ENCODE data around the gene C3. TPM values are rescaled to one million over a fixed set of nuclear protein-coding genes. Genes with fewer than 3 reads are reported as not detected.
A peak's percentile ranks its signal among the peaks of the same experiment; 100 is the strongest.
"Not testable (repeated sequence)": the region's sequence is repeated elsewhere in the genome, so short reads cannot be mapped to it uniquely, and the experiment has no call there.

The C3 gene
- total RNA-seq, 1 experiment from 2014 or later: not detected

DNA sequence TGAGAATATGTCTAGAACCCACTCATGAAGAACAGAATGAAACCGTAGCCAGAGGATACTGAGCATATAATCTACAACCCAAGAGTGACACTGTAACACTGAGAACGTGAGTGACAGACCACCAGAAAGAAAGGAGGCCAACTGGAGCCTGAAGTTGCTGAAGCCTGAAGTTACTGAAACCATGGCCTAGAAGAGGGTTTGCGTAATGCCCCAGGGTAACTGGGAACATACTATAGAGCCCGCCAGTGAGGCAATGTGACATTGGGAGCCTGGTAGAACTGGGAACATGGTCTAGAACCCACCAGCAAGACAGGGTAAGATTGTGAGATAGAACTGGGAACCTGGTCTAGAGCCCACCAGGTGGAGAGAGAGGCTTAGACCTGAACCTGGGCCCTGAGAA, 35.0 kb downstream of the C3 start:
- in situ Hi-C loops (cut with HindIII; ENCODE audit: low pct_unique_long_range_greater_than_20kb, low sequenced_read_pairs): no loop called here
- no peak for DNase-seq (ENCODE audit: low read depth, low spot score)

DNA sequence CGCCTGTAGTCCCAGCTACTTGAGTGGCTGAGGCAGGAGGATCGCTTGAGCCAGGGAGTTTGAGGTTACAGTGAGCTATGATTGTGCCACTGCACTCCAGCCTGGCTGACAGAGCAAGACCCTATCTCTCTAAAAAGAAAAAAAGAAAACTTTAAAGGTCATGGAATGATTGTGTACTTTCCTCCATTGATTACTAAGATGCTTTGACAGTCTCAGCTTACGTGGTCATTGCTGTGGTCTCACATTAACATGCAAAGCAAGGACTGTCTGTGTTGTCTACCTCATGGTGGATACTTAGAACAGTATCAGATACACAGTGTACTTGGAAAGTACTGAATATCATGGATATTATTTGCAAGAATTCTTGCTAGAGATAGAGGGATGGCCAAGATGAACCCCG, 36.5 kb downstream of the C3 start:
- DNase-seq (ENCODE audit: low read depth, low spot score): no peak
- in situ Hi-C loops (cut with HindIII; ENCODE audit: low pct_unique_long_range_greater_than_20kb, low sequenced_read_pairs): no loop called here

DNA sequence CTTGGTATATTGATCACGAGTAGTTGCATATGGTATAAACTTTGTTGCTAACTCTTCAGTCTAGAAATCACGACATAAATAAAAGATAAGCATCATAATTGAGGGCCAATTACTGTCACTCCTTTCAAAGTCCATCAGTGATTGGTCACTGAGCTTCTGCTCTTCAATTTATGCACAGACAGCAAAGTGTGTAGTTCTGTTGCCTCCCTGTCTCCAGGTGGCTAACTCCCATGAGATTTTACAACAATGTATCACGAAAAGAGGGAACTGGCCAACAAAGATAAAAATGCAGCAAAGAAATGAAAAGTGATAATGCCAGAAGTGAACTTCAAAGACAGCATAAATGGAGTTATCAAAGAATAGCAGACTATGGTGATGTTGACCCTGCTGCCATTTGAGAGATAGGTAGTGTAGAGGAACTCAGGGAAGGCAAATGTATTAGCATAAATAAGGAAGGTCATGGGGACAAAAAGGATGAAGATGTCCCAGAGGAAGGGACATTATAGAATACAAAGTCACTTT, 37.8 kb downstream of the C3 start:
- in situ Hi-C loops (cut with HindIII; ENCODE audit: low pct_unique_long_range_greater_than_20kb, low sequenced_read_pairs): no loop called here
- no peak for DNase-seq (ENCODE audit: low read depth, low spot score)

DNA sequence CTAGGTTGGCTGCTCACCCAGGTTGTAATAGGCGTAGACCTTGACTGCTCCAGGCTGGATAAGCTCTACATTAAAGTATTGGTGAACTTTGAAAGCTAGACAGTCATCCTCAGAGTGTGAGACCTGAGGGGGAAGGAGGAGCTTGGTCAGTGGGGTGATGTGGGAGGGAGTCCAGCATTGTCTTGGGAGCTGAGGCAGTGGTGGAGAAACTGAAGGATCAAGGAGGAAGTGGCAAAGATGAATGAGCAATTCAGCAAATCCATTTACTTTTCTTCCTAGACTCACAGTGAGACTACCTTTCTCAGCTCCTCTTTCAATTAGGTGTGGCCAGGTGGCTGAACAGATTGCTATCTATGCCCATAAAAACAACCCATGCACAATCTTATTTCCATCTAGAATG, 40.3 kb downstream of the C3 start:
- DNase-seq (ENCODE audit: low read depth, low spot score): no peak
- in situ Hi-C loops (cut with HindIII; ENCODE audit: low pct_unique_long_range_greater_than_20kb, low sequenced_read_pairs): no loop called here

DNA sequence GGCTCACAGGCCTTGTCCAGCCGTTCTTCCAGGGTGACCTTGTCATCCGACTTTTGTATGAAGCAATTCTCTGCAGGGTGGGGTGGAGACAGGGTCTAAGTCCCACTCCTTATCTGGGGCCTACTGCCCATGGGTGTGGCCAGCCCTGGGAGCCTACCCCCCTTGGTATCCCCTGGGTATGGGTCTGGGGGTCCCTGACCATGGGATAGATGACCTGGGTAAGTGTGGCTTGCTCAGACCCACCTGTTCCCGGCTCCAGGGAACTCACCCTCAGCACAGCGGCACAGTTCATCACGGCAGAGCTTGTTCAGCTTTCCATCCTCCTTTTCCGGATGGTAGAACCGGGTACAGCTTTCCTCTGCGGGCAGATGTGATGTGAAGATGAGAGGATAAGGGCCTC, 41.3 kb downstream of the C3 start:
- in situ Hi-C loops (cut with HindIII; ENCODE audit: low pct_unique_long_range_greater_than_20kb, low sequenced_read_pairs): no loop called here
- no peak for DNase-seq (ENCODE audit: low read depth, low spot score)

DNA sequence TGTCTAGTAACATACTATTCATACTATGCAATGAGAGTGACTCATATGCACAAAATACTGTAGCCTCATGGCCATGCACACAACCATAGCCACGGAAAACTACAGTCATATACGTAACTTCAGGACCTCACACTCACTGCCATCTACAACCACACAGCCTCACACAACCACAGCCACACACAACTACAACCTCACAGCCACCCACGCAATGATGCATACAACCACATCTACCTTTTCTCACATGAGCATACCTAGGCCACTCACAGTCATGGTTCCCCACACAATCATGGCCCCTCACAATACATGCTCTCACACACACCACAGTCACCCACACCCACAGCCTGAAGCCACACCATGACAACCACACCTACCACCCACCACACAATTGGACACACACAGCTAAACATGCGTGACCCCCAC, 41.8 kb downstream of the C3 start:
- DNase-seq (ENCODE audit: low read depth, low spot score): no peak
- in situ Hi-C loops (cut with HindIII; ENCODE audit: low pct_unique_long_range_greater_than_20kb, low sequenced_read_pairs): no loop called here

DNA sequence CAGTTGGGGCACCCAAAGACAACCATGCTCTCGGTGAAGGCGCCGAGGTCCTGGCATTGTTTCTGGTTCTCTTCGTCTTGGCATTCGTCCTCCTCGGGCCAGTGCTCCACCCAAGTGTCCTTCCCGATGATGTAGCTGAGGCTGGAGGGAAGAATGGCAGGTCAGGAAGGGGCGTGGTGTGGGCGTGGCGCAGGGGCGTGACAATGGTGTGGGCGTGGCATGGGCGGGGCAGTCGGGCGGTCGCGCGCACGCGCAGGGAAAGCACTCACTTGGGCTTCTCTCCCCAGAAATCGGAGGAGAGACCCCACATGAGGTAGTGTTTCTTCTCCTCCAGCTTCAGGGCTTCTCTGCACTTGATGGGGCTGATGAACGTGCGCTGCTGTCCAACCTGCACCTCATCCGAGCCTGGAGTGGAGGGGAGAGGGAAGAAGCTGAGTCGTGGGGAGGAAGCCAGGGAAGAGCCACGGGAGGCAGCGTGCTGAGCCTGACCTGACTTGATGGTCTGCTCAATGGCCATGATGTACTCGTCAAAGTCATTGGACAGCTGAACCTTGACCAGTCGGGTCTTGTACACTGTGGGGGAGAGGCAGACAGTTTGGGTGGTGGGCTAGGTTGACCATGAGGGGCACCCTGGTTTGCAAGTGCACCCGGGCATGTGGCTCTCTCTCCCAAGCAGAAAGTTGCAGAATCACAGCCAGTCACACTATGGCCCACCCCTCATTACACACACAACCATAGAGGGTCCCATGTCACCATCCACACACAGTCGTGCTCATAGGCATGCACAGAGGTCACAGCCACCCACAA, 42.4 kb downstream of the C3 start:
- peak; percentile 59 for DNase-seq (ENCODE audit: low read depth, low spot score)
- in situ Hi-C loops (cut with HindIII; ENCODE audit: low pct_unique_long_range_greater_than_20kb, low sequenced_read_pairs): no loop called here

DNA sequence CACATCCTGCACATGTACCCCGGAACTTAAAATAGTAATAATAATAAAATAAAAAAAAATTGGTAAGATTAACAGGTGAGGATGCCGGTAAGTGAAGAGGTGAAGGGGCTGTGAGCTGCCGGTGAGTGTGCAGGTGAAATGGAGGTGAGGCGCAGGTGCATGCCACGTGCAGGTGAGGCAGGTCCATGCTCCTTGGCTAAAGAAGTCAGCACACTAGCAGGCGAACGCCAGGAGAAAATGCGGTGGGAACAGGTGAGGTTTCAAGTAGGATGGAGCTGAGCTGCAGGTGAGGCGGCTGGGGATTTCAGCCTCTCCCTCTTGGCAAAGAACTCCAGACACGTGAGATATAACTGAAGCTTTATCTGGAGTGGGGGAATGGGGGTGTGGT, 43.0 kb downstream of the C3 start:
- no peak for DNase-seq (ENCODE audit: low read depth, low spot score)
- in situ Hi-C loops (cut with HindIII; ENCODE audit: low pct_unique_long_range_greater_than_20kb, low sequenced_read_pairs): no loop called here

DNA sequence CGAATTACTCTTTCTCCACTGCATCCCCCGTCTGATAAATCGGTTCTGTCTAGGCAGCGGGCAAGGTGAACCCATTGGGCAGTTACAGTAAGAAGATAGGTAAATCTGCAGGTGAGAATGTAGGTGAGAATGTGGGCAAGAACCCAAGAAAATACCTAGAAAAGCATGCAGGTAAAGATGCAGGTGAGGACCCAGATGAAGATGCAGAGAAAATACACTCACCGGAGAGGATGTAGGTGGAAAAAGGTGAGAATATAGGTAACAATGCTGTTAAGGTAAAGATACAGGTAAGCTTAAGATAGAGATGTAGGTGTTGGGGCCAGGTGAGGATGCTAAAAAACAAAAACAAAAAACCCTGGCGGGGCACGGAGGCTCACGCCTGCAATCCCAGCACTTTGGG, 44.2 kb downstream of the C3 start:
- no peak for DNase-seq (ENCODE audit: low read depth, low spot score)
- in situ Hi-C loops (cut with HindIII; ENCODE audit: low pct_unique_long_range_greater_than_20kb, low sequenced_read_pairs): no loop called here

DNA sequence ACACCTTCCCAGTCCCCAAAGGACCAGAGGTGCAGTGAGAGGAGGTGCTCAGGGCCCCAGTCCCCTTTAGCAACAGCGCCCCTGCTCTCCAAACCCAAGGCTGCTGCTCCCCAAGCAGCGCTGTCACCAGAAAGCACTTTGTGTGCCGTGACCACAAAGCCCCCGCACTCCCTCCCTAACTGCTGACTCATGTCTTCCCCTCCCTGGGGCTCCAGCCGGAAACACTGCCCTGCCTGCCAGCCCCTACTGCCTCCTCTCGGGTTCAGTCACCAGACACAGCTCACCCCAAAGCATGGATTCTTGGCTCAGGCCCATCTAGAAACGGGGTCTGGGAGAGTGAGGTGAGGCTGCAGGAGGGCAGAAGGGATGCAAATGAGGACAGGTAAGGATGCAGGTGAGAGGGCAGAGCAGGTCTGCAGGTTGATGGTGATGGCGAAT, 45.6 kb downstream of the C3 start:
- in situ Hi-C loops (cut with HindIII; ENCODE audit: low pct_unique_long_range_greater_than_20kb, low sequenced_read_pairs): no loop called here

DNA sequence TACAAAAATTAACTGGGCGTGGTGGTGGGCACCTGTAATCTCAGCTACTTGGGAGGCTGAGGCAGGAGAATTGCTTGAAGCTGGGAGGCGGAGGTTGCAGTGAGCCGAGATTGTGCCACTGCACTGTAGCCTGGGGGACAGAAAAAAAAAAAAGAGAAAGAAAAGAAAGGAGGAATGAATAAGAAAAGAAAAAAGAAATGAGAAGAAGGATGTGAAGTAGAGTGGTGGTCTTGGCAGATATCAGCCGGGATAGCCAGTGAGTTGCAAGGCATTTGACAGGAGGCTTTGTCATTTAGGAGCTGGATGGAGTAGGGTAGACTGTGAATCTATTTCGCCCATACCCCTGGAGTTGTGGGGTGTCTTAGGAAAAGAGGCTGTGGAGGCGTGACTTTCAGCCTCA, 46.0 kb downstream of the C3 start:
- DNase-seq (ENCODE audit: low read depth, low spot score); in situ Hi-C loops (cut with HindIII; ENCODE audit: low pct_unique_long_range_greater_than_20kb, low sequenced_read_pairs): not testable (repeated sequence)

More for the DNA sequence above, 45.6 kb downstream of the C3 start:
- no peak for DNase-seq (ENCODE audit: low read depth, low spot score)

DNA sequence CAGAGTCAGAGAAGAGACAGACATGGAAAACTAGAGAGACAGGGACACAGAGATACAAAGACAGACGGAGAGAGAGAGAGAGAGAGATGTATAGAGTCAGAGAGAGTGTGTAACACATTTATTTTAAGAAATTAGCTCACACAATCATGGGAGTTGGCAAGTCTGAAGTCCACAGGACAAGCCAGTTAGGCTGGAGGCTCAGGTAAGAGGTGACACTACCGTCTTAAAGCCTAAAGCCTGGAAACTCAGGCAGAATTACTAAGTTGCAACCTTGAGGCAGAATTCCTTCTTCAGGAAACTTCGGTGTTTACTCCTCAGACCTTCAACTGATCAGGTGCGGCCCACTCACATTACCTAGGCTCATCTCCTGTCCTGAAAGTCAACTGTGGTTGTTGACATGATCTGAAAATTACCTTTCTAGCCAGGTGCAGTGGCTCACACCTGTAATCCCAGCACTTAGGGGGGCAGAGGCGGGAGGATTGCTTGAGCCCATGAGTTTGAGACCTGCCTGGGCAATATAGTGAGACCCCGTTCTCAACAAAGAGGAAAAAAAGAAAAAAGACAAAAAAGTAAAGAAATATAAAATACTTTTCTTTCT, 47.7 kb downstream of the C3 start:
- in situ Hi-C loops (cut with HindIII; ENCODE audit: low pct_unique_long_range_greater_than_20kb, low sequenced_read_pairs): no loop called here
- no peak for DNase-seq (ENCODE audit: low read depth, low spot score)

DNA sequence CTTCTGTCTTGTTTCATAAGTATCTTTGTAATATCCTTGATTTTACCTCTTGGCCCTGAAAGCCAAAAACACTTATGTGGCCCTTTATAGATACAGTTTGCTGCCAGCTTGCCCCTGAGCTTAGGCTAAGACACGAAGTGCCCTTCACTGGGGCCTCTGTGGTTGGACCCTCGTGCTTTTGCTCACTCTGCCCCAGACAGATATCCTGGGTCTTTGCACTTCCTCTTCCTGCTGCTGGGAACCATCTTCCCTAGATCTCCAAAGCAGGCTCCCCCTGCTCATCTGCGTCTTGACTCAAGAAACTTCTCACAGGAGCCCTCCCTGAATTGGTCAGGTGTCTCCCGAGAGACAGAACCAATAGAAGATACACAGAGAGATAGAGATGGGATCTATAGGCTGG, 48.5 kb downstream of the C3 start:
- DNase-seq (ENCODE audit: low read depth, low spot score): no peak
- in situ Hi-C loops (cut with HindIII; ENCODE audit: low pct_unique_long_range_greater_than_20kb, low sequenced_read_pairs): no loop called here

DNA sequence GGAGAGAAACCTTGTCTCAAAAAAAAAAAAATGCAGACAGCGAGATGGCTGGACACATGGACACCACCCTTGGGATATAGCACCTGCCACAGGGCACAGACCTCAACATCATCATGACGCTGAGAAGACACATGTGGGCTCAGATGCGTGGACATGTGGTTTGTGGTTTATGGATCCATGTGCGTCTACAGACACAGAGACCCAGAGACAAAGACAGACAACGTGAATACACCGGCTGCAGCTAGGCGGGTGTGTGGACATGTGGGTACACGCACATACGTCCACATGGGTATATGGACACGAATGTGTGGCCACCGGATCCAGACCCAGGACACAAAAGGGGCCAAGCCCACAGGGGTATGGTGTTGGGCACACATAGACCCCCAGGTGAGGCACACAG, 51.8 kb downstream of the C3 start:
- no peak for DNase-seq (ENCODE audit: low read depth, low spot score)

DNA sequence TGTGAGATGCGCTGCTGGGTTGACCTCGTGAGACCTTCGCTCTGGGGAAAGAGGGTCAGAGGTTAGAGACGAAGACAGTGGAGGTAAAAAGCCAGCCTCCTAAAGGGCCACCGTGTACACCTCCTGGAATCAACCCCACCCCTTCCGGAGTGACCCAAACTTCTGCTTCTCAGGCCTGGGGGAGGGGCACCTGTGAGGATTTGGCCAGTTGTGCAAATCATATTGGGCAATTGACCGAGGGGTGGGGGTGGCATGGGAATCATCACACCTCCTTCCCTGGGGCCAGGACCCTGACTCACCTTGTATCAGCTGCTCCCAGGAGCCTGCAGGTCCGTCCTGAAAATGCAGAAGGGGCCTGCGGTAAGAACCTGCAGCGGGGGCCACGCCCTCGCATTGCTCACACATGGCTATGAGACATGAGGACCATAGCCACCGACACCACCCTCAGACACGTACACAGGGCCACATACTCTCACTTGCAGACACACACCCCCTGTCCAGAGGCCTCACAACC, 53.3 kb downstream of the C3 start:
- DNase-seq (ENCODE audit: low read depth, low spot score): no peak
- in situ Hi-C loops (cut with HindIII; ENCODE audit: low pct_unique_long_range_greater_than_20kb, low sequenced_read_pairs): no loop called here

More for the DNA sequence above, 51.8 kb downstream of the C3 start:
- in situ Hi-C loops (cut with HindIII; ENCODE audit: low pct_unique_long_range_greater_than_20kb, low sequenced_read_pairs): no loop called here

DNA sequence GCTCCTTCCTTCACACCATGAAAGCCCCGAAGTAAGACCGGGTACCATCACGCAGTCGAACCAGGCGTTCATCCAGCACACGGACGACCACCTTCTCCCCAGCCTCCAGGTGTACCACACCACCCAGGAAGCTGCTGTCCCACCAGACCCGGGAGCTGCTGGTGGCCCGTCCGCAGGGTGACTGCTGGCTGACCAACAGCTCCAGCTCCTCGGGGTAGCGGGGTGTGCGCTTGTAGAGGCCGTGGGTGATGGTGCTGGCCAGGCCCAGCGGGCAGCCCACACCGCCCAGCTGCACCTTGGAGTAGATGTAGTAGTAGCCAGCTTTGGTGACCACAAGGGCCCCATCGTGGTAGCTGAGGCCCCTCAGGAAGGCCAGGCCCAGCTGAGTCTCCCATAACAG, 55.5 kb downstream of the C3 start:
- in situ Hi-C loops (cut with HindIII; ENCODE audit: low pct_unique_long_range_greater_than_20kb, low sequenced_read_pairs): no loop called here
- no peak for DNase-seq (ENCODE audit: low read depth, low spot score)

DNA sequence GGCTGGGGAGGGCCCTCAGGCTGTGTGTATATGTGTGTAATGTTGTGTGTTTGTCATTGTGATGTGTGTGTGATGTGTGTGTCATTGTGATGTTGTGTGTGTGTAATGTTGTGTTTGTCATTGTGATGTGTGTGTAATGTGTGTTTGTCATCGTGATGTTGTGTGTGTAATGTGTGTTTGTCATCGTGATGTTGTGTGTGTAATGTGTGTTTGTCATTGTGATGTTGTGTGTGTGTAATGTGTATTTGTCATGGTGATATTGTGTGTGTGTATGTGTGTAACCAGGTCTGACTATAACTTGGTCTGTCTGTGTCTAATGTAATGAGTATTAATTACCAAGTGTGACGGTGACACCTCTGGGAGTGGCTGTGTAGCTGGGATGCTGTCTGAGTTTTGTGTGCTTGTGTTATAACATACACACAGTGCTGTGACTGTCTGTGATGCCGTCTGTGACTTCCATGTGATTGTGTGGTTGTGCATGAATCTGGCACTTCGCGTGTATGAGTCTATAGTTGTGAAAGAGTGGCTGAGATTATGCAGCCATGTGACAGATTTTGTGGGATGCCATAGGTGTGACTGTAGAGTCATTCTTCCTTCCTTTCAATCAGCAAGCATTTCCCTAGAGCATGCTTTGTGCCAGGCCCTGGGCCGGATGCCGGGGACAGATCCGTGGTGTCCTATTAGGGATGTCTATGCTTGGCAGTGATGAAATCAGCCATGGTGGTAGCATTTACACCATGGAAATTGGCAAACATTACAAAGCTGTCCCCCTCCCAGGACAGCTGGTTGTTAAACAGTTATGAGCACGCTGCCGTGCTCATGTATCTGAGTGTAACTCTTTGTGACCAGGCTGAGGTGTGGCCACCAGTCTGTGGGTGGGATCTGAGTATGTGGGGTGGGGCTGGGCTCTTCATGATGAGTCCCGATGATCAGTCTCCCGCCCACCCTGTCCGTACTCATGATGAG, 56.9 kb downstream of the C3 start:
- in situ Hi-C loops (cut with HindIII; ENCODE audit: low pct_unique_long_range_greater_than_20kb, low sequenced_read_pairs): no loop called here
- DNase-seq (ENCODE audit: low read depth, low spot score): peak; percentile 11

DNA sequence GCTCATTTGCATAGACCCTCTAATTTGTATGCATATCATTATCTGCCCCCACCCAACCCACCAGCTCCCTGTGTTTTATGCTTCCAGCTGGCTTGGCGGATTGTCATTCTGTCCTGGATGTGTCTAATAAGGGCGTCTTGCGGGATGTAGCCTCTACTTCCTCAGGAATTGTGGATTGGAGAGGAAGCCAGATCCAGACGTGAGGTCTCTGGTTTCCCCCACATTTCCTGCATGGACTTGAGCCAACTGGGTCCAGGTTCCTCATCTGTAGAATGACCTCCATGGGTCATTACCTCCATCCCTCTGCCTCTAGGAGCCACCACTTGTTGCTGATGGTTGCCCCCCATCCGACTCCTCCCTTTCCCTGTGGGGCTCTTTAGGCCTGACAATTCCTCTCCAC, 57.7 kb downstream of the C3 start:
- DNase-seq (ENCODE audit: low read depth, low spot score): no peak
- in situ Hi-C loops (cut with HindIII; ENCODE audit: low pct_unique_long_range_greater_than_20kb, low sequenced_read_pairs): no loop called here
